H7 (cell line): ENCODE measurements around the gene MLH3. TPM values are rescaled to one million over a fixed set of nuclear protein-coding genes. Genes with fewer than 3 reads are reported as not detected.
"Not testable (repeated sequence)": the region's sequence is repeated elsewhere in the genome, so short reads cannot be mapped to it uniquely, and the experiment has no call there.

ENCODE experiments used
- DNase-seq: peaks from one replicate; pipeline ENCODE4 v3.0.0; 2012
- H3K27me3 ChIP-seq: 2 replicates; pipeline ENCODE4 v1.6.0; 2011; ENCODE audit warnings: mild to moderate bottlenecking, low read length; ENCODE audit not compliant: control insufficient read depth, insufficient read depth
- H3K36me3 ChIP-seq: replicated peaks from 2 replicates; pipeline ENCODE4 v1.5.1; 2011; ENCODE audit warnings: low read length; ENCODE audit not compliant: control insufficient read depth, insufficient read depth
- H3K4me3 ChIP-seq: 2 replicates; pipeline ENCODE4 v1.5.1; 2011; ENCODE audit warnings: low read depth, mild to moderate bottlenecking, control low read depth, low read length, moderate library complexity; ENCODE audit not compliant: insufficient read depth
- total RNA-seq: library from RNA; depleted of rRNA; stranded (reverse); fragments of >200 nt; shearing (Covaris generic); gene quantifications from 2 replicates; pipeline ENCODE4 v1.2.3, GENCODE V29; 2014

The MLH3 gene
- total RNA-seq, 1 experiment from 2014 or later = 13.2 TPM

GRCh38 chr14:75002392-75003249 lies 48.6 kb downstream of the MLH3 start, which contains the start of gene EIF2B2:
Gene EIF2B2 (plus strand): TSS chr14:75002921. CDS start chr14:75002991, 70 bp downstream.
- peak; percentile 97 for DNase-seq
- Histone ChIP-seq H3K36me3 (peaks cover 15% of the 10 kb centered on the region), H3K27me3 (no peaks in the 10 kb centered on the region), H3K4me3 (peak within 1 kb of the TSS; percentile 70)

DNA sequence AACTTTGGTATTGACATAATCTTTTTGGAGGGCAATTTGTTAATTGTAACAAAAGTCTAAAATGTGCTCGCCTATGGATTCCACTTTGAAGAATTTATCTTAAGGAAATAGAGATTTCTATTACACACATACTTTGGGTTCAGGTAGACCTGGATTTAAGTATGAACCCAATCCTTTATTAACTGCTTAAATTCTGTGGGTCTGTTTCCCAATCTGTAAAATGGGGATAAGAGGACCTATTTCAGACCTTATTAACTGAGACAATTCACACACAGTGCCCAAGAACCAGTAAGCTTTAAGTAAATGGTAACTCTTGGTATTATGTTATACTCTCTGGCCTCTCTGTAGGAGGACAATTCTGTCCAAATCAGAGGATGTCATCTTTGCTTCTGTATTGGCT lies 49.4 kb downstream of the MLH3 start:
- Histone ChIP-seq H3K4me3 (peak overlapping the region; percentile 70), H3K27me3 (no peaks in the 10 kb centered on the region), H3K36me3 (peaks cover 13% of the 10 kb centered on the region)
- DNase-seq = no peak

GRCh38 chr14:75001261-75001660 lies 50.0 kb downstream of the MLH3 start:
- H3K27me3 ChIP-seq = no peaks in the 10 kb centered on the region
- no peak for DNase-seq
- no peak overlapping the region for H3K4me3 ChIP-seq
- H3K36me3 ChIP-seq = peaks cover 7% of the 10 kb centered on the region

DNA sequence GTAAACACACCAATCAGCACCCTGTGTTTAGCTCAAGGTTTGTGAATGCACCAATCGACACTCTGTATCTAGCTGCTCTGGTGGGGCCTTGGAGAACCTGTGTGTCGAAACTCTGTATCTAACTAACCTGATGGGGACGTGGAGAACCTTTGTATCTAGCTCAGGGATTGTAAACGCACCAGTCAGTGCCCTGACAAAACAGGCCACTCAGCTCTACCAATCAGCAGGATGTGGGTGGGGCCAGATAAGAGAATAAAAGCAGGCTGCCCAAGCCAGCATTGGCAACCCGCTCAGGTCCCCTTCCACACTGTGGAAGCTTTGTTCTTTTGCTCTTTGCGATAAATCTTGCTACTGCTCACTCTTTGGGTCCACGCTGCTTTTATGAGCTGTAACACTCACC lies 55.5 kb downstream of the MLH3 start:
- H3K36me3 ChIP-seq, H3K4me3 ChIP-seq, H3K27me3 ChIP-seq, DNase-seq: not testable (repeated sequence)

- H3K36me3 ChIP-seq, H3K27me3 ChIP-seq, H3K4me3 ChIP-seq, DNase-seq: not testable (repeated sequence)
These were observed 57.1 kb downstream of the MLH3 start for GRCh38 chr14:74994182-74994581.

GRCh38 chr14:74988993-74989392 lies 62.3 kb downstream of the MLH3 start:
- Histone ChIP-seq H3K36me3 (no peaks in the 10 kb centered on the region), H3K27me3 (no peaks in the 10 kb centered on the region)
- peak; percentile 45 for DNase-seq

DNA sequence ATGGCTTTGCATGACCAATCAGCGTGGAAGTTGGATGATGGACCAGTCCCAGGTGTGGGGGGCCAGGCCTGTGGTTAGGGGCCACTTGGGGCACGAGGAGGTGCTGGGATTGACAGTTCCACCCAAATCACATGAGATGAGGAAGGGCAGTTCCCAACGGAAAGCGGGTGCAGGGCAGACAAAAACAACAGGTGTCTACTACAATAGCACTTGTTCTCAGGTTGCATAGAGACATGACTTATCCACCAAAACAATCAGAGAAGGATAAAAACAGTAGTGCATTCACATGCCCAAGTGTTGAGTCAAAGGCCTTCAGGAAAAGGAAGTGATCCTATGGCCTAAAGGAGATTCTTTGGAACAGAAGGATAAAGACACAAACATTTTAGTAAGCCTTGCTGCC lies 63.1 kb downstream of the MLH3 start:
- no peaks in the 10 kb centered on the region for H3K27me3 ChIP-seq
- H3K4me3 ChIP-seq = no peak overlapping the region
- no peak for DNase-seq
- H3K36me3 ChIP-seq = no peaks in the 10 kb centered on the region

More at GRCh38 chr14:74988993-74989392, 62.3 kb downstream of the MLH3 start:
- no peak overlapping the region for H3K4me3 ChIP-seq

- Histone ChIP-seq H3K36me3 (no peaks in the 10 kb centered on the region), H3K4me3 (no peak overlapping the region), H3K27me3 (no peaks in the 10 kb centered on the region; the same call in 1 of the 2 replicates)
- DNase-seq = no peak
These were observed 65.5 kb downstream of the MLH3 start for GRCh38 chr14:74985806-74986205.

DNA sequence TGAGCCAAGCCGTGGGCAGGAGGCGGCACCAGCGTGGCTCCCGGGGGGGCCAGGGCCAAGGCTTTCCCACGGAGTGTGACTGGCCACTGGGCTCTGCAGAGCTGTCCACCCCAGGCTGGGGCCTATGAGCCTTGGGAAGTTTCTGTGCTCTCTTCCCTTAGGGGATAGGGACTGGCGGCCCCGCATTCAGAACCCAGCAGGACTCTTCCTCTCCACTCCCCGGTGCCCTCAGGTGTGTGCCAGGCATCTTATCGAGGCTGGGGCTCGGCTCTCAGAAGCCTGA lies 66.3 kb downstream of the MLH3 start:
- Histone ChIP-seq H3K4me3 (no peak overlapping the region), H3K36me3 (no peaks in the 10 kb centered on the region), H3K27me3 (no peaks in the 10 kb centered on the region; the same call in 1 of the 2 replicates)
- DNase-seq = peak; percentile 40

- Histone ChIP-seq H3K4me3 (no peak overlapping the region), H3K27me3 (no peaks in the 10 kb centered on the region; the same call in 1 of the 2 replicates), H3K36me3 (no peaks in the 10 kb centered on the region)
- DNase-seq = peak; percentile 40
These were observed 66.8 kb downstream of the MLH3 start for GRCh38 chr14:74984236-74985027.

DNA sequence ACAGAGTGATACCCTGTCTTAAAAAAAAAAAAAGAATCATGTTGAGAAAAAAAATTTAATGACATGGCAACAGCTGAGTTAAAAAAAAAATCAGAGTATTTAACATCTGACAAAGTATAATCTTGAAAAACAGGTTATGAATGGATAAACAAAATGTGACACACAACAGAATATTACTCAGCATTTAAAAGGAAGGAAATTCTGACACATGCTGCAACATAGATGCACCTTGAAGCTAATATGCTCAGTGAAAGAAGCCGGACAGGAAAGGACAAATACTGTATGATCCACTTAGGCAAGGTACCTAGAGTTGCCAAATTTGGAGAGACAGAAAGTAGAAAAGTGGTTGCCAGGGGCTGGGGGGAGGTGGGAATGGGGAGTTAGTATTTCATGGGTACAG lies 67.9 kb downstream of the MLH3 start:
- H3K36me3 ChIP-seq = no peaks in the 10 kb centered on the region
- no peak for DNase-seq
- H3K4me3 ChIP-seq = no peak overlapping the region
- H3K27me3 ChIP-seq = no peaks in the 10 kb centered on the region; the same call in 1 of the 2 replicates

- Histone ChIP-seq H3K4me3 (no peak overlapping the region), H3K36me3 (no peaks in the 10 kb centered on the region), H3K27me3 (no peaks in the 10 kb centered on the region; the same call in 1 of the 2 replicates)
- DNase-seq = no peak
These were observed 68.6 kb downstream of the MLH3 start for GRCh38 chr14:74982661-74983060.

- no peaks in the 10 kb centered on the region for H3K36me3 ChIP-seq
- DNase-seq = no peak
- no peak overlapping the region for H3K4me3 ChIP-seq
- no peaks in the 10 kb centered on the region; the same call in 1 of the 2 replicates for H3K27me3 ChIP-seq
These were observed 69.4 kb downstream of the MLH3 start for GRCh38 chr14:74981833-74982232.

GRCh38 chr14:74981462-74981782 lies 69.8 kb downstream of the MLH3 start:
- no peaks in the 10 kb centered on the region; the same call in 1 of the 2 replicates for H3K27me3 ChIP-seq
- DNase-seq = no peak
- no peaks in the 10 kb centered on the region for H3K36me3 ChIP-seq
- H3K4me3 ChIP-seq = no peak overlapping the region
